Activated gamma-delta T cell (primary cell): ENCODE results near the gene LYZL1.
A peak's percentile ranks its signal among the peaks of the same experiment; 100 is the strongest.
"Not testable (repeated sequence)": the region's sequence is repeated elsewhere in the genome, so short reads cannot be mapped to it uniquely, and the experiment has no call there.

ENCODE experiments used
- DNase-seq: peaks from one replicate; lab custom pipeline; 2025; lab: John Stamatoyannopoulos, UW

The LYZL1 gene

DNA sequence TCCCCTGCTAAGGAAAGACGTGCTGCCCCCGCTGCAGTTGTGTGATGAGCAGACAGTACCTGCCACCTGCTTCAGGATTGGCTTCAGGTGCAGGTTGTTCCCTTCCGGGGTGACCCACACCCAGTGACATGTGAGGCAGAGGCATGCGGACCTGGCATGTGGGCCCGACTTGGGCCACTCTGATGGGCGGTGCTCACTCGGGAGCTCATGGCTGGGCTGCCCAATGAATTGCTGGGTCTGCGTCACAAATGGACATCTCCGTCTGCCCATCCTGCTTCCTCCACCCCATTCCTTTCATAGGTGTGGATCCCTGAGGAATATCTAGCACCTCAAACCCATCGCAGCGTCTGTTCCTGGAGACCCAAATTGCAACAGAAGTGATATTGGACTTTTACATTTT lies 19.3 kb downstream of the LYZL1 start:
- not testable (repeated sequence) for DNase-seq

DNA sequence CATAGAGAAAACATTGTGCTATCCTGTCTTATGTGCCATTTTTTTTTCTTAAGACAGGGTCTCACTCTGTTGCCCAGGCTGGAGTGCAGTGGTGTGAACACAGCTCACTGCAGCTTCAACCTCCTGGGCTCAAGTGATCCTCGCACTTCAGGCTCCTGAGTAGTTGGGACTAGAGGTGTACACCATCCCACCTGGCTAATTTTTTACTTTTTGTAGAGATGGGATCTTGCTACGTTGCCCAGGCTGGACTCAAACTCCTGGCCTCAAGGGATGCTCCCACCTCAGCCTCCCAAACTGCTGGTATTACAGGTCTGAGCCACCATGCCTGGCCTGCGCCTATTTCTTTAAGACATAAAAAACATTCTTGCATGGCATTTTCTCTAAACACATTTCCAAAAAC lies 20.6 kb downstream of the LYZL1 start:
- DNase-seq: no peak

- DNase-seq: not testable (repeated sequence)
Observed at GRCh38 chr10:29310463-29310862, 21.6 kb downstream of the LYZL1 start.

GRCh38 chr10:29313071-29313470 lies 24.2 kb downstream of the LYZL1 start:
- no peak for DNase-seq

GRCh38 chr10:29314726-29315125 lies 25.9 kb downstream of the LYZL1 start:
- DNase-seq: no peak

DNA sequence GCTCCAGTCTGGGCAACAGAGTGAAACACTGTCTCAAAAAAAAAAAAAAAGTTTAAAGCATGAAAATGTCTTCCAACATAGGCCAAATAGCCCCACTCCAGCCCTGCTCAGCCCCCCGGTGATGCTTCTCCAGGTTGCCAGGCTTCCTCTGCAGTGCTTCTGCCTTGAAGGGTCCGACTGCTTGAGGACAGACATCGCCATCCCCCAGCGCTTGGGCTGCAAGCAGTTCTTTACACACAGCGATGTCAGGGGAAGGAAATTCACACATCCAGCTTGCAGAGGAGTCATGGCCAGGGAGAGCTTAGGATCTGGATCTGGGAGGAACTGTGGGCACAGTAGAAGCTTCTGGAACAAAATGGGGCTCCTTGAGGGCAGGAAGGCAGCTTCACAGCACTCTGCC lies 26.9 kb downstream of the LYZL1 start:
- DNase-seq: no peak

- no peak for DNase-seq
Observed at GRCh38 chr10:29316308-29317026, 27.6 kb downstream of the LYZL1 start.

DNA sequence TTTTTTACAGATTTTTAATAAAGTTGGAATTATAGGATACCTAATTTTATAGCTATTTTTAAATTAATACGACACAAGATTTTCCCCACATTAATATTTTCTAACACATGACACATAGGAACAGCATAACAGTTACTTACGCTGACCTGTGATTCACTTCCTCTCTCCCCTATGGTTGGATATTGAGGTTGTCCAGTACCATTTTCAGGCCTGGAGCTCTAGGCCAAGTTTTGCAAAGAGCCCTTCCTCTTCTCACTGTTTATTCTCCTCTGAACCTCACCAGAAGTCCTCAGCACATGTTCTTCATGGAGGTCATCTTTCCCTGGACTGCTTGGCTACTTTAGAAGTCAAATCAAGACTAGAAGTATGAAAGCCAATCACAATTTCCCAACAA lies 28.2 kb downstream of the LYZL1 start:
- DNase-seq: no peak

DNA sequence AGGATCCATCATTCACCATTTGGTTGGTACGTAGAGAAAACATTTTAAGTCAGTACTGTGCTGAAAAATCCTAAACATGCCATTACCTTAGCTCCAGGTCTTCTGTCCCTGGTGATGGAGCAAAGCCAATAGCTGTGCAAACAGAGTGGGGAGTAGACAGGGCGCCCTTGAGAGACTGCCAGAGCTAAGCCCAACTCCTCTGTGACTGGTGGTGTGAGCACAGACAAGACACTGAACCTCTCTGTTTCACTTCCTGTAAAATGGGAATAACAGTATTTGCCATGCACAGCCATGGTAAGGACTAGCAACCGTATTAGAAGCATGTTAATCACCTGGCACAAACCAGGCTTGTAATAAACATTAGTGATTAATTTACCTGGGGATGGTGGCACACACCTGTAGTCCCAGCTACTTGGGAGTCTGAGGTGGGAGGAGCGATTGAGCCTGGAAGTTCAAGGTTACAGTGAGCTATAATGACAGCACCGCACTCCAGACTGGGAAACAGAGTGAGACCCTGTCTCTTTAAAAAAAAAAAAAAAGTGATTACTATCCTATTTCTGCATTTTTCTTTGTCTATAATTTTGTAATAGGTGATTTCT lies 28.7 kb downstream of the LYZL1 start:
- DNase-seq: no peak

DNA sequence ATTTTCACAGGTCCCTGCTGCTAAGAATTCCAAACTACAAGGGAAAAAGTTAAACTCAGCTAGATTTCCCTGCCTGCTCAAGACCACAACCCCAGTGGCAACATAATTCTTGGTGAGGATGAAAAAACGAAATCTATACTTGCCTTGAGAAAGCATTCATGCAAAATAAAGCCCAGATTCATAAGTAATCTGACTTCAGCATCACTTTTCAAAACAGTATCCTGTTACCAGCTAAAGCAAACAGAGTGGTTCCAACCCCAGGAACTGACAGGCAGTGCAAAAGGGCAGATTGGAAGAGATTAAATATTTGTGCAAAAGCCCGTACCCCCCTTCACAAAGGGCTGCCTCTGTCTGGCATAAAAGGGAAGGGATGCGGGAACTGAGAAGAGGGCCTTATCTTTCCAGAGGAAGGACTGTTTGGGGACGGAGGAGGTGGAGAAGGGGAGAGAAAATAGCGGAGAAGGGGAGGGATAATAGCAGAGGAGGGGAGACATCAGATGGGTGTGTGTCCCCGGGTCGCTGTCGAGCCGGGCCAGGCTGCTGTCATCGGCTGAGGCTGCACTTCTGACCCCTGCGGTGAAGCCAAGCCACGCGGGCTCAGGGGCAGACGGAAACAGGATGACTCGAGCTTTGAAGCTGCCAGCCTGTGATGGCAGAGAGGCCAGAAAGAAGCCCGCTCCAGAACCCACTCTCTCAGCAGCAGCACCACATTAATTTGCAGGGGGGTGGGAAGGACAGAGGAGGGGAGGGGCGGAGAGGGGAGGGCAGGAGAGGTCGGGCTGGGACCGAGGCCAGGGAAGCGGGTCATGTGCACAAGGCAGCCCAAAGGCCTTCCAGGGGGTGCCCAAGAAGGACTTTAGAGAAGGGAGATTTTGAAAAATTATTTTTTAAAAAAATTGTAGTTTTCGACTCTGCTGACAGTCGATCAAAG lies 29.5 kb downstream of the LYZL1 start:
- DNase-seq: peak; percentile 5

GRCh38 chr10:29319205-29319781 lies 30.4 kb downstream of the LYZL1 start:
- DNase-seq: no peak

DNA sequence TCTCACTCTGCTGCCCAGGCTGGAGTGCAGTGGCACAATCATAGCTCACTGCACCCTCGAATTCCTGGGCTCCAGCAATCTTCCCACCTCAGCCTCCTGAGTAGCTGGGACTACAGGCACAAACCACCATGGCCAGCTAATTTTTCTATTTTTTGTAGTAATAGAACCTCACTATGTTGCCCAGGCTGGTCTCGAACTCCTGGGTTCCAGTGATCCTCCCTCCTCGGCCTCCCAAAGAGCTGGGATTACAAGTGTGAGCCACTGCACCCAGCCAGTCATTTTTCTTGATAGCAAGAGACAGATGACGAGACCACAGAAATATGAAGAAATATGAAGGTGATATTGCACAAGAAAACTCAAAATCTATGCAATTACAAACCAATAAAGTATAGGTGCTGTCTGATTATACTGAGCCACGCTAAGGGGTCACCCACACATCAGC lies 31.8 kb downstream of the LYZL1 start:
- not testable (repeated sequence) for DNase-seq

- no peak for DNase-seq
Observed at GRCh38 chr10:29321656-29322055, 32.8 kb downstream of the LYZL1 start.

DNA sequence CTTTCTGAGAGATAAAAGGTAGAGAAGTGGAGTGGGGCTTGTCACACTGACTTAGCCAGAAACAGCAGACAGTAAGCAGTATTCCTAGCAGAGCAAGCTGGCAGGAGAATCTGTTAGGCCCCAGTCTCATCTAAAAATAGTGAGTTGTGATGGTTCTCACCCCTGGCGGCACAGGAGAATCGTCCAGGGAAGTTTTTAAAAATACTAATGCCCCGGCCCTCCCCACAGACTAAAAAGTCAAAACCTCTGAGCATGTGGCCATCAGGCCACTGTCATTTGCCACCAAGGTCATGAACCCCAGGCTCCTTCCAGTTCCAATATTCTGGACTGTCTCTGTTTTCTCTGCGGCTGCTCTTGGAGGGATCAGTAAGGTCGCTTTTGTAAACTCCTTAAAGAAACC lies 34.0 kb downstream of the LYZL1 start:
- DNase-seq: no peak

DNA sequence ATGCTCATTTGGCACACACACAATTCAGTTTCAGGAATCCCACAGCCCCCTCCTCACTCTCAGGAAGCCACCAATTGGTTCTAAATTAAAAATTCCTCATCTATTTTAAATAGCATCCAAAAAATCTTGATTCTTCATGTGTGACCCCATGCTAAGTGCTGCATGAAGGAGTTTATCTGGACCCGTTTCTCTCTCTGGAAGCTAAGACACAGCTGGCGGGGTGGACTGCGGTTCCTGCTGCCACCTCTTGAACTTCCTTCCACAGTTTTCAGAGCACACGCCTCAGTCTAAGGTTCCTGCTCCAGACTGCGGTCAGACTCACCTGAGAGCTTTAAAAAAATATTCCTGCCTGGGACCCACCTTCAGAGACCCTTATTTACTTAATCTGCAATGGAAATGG lies 34.5 kb downstream of the LYZL1 start:
- no peak for DNase-seq

DNA sequence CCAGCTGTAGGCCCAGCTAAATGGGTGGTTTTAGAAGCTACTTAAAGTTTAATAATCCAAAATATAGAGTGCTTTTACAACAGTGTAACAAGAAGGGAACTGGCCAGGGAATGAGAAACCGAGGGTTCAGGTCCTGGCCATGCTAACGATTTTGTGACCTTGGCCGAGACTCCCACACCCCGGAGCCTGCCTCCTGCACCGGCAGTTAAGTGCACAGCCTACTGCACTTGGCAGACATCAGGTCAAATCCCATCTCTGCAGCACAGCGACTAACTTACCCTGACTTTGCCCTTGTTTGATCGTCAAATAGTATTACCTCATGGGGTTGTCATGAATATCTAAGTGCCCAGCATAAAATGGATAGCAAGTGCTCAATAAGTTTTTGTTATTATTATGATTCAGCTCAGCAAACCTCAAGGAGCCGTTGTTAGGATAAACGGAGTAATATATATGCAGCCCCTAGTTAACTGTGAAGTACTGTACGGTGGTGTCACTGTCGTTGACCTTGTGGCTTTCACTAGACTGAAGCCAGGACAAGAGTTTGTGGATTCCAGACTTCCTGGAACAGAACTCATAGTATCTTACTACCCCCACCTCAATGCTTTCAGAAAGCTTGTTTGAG lies 35.5 kb downstream of the LYZL1 start:
- DNase-seq: no peak

DNA sequence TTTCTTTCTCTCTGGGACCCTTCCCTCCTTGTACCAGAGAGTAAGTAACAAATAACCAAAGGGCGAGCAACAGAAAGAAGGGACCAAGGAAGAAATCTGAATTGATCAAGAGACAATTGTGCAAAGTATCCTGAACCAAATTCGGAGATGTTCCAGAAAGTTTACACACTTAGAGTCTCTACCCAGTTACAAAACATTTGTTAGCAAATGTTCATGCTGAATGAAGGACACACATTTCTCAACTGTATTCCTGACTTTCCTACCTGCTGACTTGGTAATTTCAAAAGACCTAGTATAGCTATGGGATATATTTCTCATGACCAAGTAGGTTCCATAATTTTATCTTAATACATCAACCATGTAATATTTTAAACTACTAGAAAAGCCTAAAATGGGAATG lies 37.4 kb downstream of the LYZL1 start:
- DNase-seq: no peak

GRCh38 chr10:29326886-29327745 lies 38.2 kb downstream of the LYZL1 start:
- no peak for DNase-seq

DNA sequence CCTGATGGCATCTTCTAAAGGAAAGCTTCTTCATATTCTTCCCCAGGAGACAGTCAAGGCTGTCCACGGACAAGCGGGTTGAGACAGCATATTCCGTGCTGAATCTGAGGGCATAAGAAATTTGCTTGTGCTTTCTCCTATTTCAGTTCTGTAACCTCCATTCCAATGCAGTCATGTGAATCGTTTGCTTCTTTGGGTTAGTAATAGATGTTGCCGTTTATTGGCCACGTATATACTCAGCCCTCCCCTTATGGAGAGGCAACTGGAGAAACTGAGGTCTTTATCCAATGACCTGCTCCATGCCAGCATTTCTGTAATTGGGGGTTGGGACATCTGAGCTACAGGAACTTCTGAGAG lies 38.9 kb downstream of the LYZL1 start:
- no peak for DNase-seq

GRCh38 chr10:29328983-29329382 lies 40.1 kb downstream of the LYZL1 start:
- no peak for DNase-seq

- DNase-seq: no peak
Observed at GRCh38 chr10:29329420-29329819, 40.5 kb downstream of the LYZL1 start.
